GM12892 (cell line): ENCODE measurements around the gene LRMDA.
"Not testable (repeated sequence)": the region's sequence is repeated elsewhere in the genome, so short reads cannot be mapped to it uniquely, and the experiment has no call there.

Experiments
- DNase-seq: peaks from one replicate; pipeline ENCODE4 v3.0.0; 2011; ENCODE audit not compliant: insufficient read length
- FAIRE-seq: peaks from 2 replicates; lab custom pipeline; 2011; peaks lifted over from hg19 to GRCh38; lab: Jason Lieb, UNC
- POLR2A ChIP-seq: IDR thresholded peaks from 2 replicates; pipeline ENCODE4 v1.6.1; 2011; ENCODE audit warnings: low read depth, low read length, control low read depth
- POLR2AphosphoS5 ChIP-seq: IDR thresholded peaks from 2 replicates; pipeline ENCODE4 v1.6.1; 2011; ENCODE audit warnings: low read depth, low read length, control low read depth
- TAF1 ChIP-seq: IDR thresholded peaks from 2 replicates; pipeline ENCODE4 v1.6.1; 2011; ENCODE audit warnings: low read depth, mild to moderate bottlenecking, control low read depth, low read length, borderline replicate concordance

Gene LRMDA

GRCh38 chr10:75754096-75754831 lies 322.8 kb downstream of the LRMDA start:
- no peak for FAIRE-seq
- TF ChIP-seq POLR2A (no peak), POLR2AphosphoS5 (no peak), TAF1 (no peak)
- DNase-seq, result no peak

GRCh38 chr10:75755528-75755927 lies 324.1 kb downstream of the LRMDA start:
- FAIRE-seq (no peak), DNase-seq (no peak)
- TF ChIP-seq POLR2A (no peak), POLR2AphosphoS5 (no peak), TAF1 (no peak)

DNA sequence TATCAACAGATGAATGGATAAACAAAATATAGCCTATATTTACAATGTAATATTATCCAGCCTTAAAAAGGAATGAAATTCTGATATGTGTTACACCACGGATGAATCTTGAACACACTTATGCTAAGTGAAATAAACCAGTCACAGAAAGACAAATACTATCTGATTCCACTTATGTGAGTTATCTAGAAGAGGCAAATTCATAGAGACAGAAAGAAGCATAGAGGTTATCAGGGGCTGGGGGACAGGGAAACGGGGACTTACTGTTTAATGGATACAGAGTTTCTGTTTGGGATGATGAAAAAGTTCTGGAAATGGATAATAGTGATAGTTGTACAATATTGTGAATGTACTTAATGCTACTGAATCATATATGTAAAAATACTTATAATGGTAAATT lies 329.9 kb downstream of the LRMDA start:
- DNase-seq (no peak), FAIRE-seq (no peak)
- TF ChIP-seq POLR2AphosphoS5 (no peak), POLR2A (no peak), TAF1 (no peak)

- DNase-seq (no peak), FAIRE-seq (no peak)
- TF ChIP-seq POLR2A (no peak), POLR2AphosphoS5 (no peak), TAF1 (no peak)
Measured at GRCh38 chr10:75762431-75762802, 331.0 kb downstream of the LRMDA start.

GRCh38 chr10:75763652-75764051 lies 332.2 kb downstream of the LRMDA start:
- TF ChIP-seq POLR2A, result no peak
- no peak for TF ChIP-seq POLR2AphosphoS5
- no peak for TF ChIP-seq TAF1
- DNase-seq (no peak), FAIRE-seq (no peak)

GRCh38 chr10:75764974-75765788 lies 333.8 kb downstream of the LRMDA start:
- no peak for DNase-seq
- FAIRE-seq, result no peak
- TF ChIP-seq POLR2AphosphoS5, result no peak
- TF ChIP-seq TAF1, result no peak
- TF ChIP-seq POLR2A, result no peak

GRCh38 chr10:75765789-75766096 lies 334.3 kb downstream of the LRMDA start:
- no peak for TF ChIP-seq POLR2A
- DNase-seq, result no peak
- FAIRE-seq, result no peak

DNA sequence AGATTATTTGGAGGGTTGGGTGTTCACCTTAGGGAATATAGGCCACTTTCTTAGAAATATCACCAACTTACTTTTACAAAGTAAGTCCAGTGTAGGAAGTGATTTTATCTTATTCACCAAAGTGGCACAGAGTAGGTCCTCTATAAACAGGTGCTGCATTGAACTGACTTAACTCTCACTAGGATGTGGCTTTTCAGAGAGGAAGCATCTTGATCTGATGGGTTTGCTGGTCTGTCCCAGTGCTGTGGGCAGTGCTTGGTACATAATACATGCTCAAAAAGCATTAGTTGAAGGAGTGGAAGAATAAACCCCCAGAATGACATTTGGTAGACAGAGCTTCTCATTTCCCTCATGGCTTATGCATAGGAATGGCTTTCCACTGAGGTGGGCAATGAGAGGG lies 334.7 kb downstream of the LRMDA start:
- TF ChIP-seq POLR2AphosphoS5 (no peak), TAF1 (no peak), POLR2A (no peak)
- no peak for FAIRE-seq
- DNase-seq, result no peak

GRCh38 chr10:75766752-75767151 lies 335.3 kb downstream of the LRMDA start:
- not testable (repeated sequence) for FAIRE-seq, DNase-seq

GRCh38 chr10:75770626-75771081 lies 339.2 kb downstream of the LRMDA start:
- DNase-seq, result no peak
- FAIRE-seq, result no peak
- TF ChIP-seq POLR2A (no peak), TAF1 (no peak), POLR2AphosphoS5 (no peak)

GRCh38 chr10:75771606-75772005 lies 340.2 kb downstream of the LRMDA start:
- DNase-seq (no peak), FAIRE-seq (no peak)
- TF ChIP-seq TAF1, result no peak
- TF ChIP-seq POLR2AphosphoS5, result no peak
- no peak for TF ChIP-seq POLR2A
